HCT116 (cell line): ENCODE measurements around the gene FBXO5. TPM values are rescaled to one million over a fixed set of nuclear protein-coding genes. Genes with fewer than 3 reads are reported as not detected.

ENCODE experiments used
- ATAC-seq: fragments of 200-7000 bp; cut with Tn5 transposase; 2 replicates; pipeline ENCODE4 v1.9.1; 2020; ENCODE audit warnings: mild to moderate bottlenecking, moderate library complexity
- BruUV-seq: library from RNA; stranded (reverse); fragments of 400-500 nt; replicated peaks from 2 replicates; lab custom pipeline; 2021; lab: Mats Ljungman, UMichigan
- CTCF ChIA-PET: fragments of 300-600 bp; sonication (Branson Sonifier 250); formaldehyde crosslinking; loops from one replicate; lab custom pipeline; 2021; ENCODE audit warnings: antibody characterized with exemption; lab: Charles Lee
- POLR2A ChIA-PET: fragments of 300-600, 350-600 bp; sonication (Branson Sonifier 250); formaldehyde crosslinking; loops from one replicate; lab custom pipeline; 2021; ENCODE audit warnings: antibody characterized with exemption; lab: Charles Lee
- RAD21 ChIA-PET, 2 experiments: fragments of 300-600 bp; sonication (Branson Sonifier 250); formaldehyde crosslinking; loops; one replicate each; lab custom pipeline; 2023; ENCODE audit warnings: low total read pairs in 2 of 2; ENCODE audit not compliant: uncharacterized antibody in 2 of 2, unreplicated experiment in 2 of 2, low non-redundant PET in 1 of 2; lab: Charles Lee
- DNase-seq: peaks from one replicate; pipeline ENCODE4 v3.0.0-alpha.2; 2010; ENCODE audit warnings: low read depth, low spot score
- H2AFZ ChIP-seq: fragments of 200-600 bp; shearing (Covaris generic), sonication (generic); 2 replicates; pipeline ENCODE4 v1.6.1; 2017; ENCODE audit warnings: low read depth, mixed run types, mixed read lengths, antibody characterized with exemption, low read length; ENCODE audit not compliant: poor library complexity, severe bottlenecking
- H3K27ac ChIP-seq: 2 replicates; pipeline ENCODE4 v1.5.1; 2012; ENCODE audit warnings: low read depth, low read length
- H3K27me3 ChIP-seq: fragments of 200-600 bp; sonication (generic); 2 replicates; pipeline ENCODE4 v1.6.1; 2016; ENCODE audit warnings: mixed run types, low read length, mixed read lengths; ENCODE audit not compliant: insufficient read depth
- H3K36me3 ChIP-seq, 2 experiments: fragments of 200-500 bp in 1 of 2; fragments of 200-600 bp in 1 of 2; sonication (Bioruptor generic) in 1 of 2; sonication (generic) in 1 of 2; 2 replicates each; pipeline versions ENCODE4 v1.5.1 to v1.6.1; 2014 to 2016; ENCODE audit warnings: low read length in 2 of 2, inconsistent platforms in 1 of 2, mixed read lengths in 1 of 2, mixed run types in 1 of 2; ENCODE audit not compliant: insufficient read depth in 2 of 2, control insufficient read depth in 1 of 2
- H3K4me1 ChIP-seq, 2 experiments: fragments of 200-600 bp in 1 of 2; sonication (generic) in 1 of 2; 2 replicates each; pipeline versions ENCODE4 v1.5.1 to v1.6.1; 2012 to 2017; ENCODE audit warnings: low read length in 2 of 2, inconsistent platforms in 1 of 2, mild to moderate bottlenecking in 1 of 2, mixed read lengths in 1 of 2, mixed run types in 1 of 2, moderate library complexity in 1 of 2; ENCODE audit not compliant: insufficient read depth in 2 of 2, control insufficient read depth in 1 of 2
- H3K4me2 ChIP-seq: fragments of 200-600 bp; sonication (generic); 2 replicates; pipeline ENCODE4 v1.6.1; 2017; ENCODE audit warnings: mixed run types, low read length, mixed read lengths
- H3K4me3 ChIP-seq, 2 experiments: fragments of 200-600 bp in 1 of 2; sonication (generic) in 1 of 2; replicated peaks in 1 of 2; 2 replicates each; pipeline ENCODE4 v1.5.1; 2011 to 2016; ENCODE audit warnings: low read length in 2 of 2, control low read depth in 1 of 2, low read depth in 1 of 2, mild to moderate bottlenecking in 1 of 2, mixed read lengths in 1 of 2, mixed run types in 1 of 2
- H3K79me2 ChIP-seq: fragments of 200-600 bp; sonication (generic); 2 replicates; pipeline ENCODE4 v1.6.1; 2017; ENCODE audit warnings: mild to moderate bottlenecking, mixed run types, low read length, moderate library complexity, mixed read lengths; ENCODE audit not compliant: insufficient read depth
- H3K9ac ChIP-seq: fragments of 200-600 bp; sonication (generic); 2 replicates; pipeline ENCODE4 v1.6.1; 2016; ENCODE audit warnings: low read length, mixed read lengths
- H3K9me2 ChIP-seq: fragments of 200-600 bp; sonication (generic), shearing (Covaris generic); 2 replicates; pipeline ENCODE4 v1.6.1; 2017; ENCODE audit warnings: mixed run types, mild to moderate bottlenecking, moderate library complexity; ENCODE audit not compliant: insufficient read depth
- H3K9me3 ChIP-seq, 2 experiments: fragments of 200-500 bp in 1 of 2; fragments of 200-600 bp in 1 of 2; sonication (Bioruptor generic) in 1 of 2; sonication (generic) in 1 of 2; 2 replicates each; pipeline ENCODE4 v1.6.1; 2014 to 2017; ENCODE audit warnings: low read length in 2 of 2, mixed read lengths in 2 of 2, inconsistent platforms in 1 of 2, low read depth in 1 of 2, mild to moderate bottlenecking in 1 of 2, mixed run types in 1 of 2, moderate library complexity in 1 of 2; ENCODE audit not compliant: control insufficient read depth in 1 of 2, insufficient read depth in 1 of 2
- H4K20me1 ChIP-seq: fragments of 200-600 bp; sonication (generic), shearing (Covaris generic); 2 replicates; pipeline ENCODE4 v1.6.1; 2017; ENCODE audit warnings: mixed run types, mild to moderate bottlenecking, moderate library complexity; ENCODE audit not compliant: insufficient read depth
- CEBPB ChIP-seq: IDR thresholded peaks from 2 replicates; pipeline ENCODE4 v1.6.1; 2012; ENCODE audit warnings: low read depth
- EGR1 ChIP-seq: IDR thresholded peaks from 2 replicates; pipeline ENCODE4 v1.6.1; 2012; ENCODE audit warnings: low read depth
- ELF1 ChIP-seq: IDR thresholded peaks from 2 replicates; pipeline ENCODE4 v1.6.1; 2012; ENCODE audit warnings: low read depth, borderline replicate concordance
- EZH2phosphoT487 ChIP-seq: fragments of 200-600 bp; IDR thresholded peaks from 2 replicates; pipeline ENCODE4 v1.6.1; 2018; ENCODE audit warnings: antibody characterized with exemption, borderline replicate concordance
- JUND ChIP-seq: IDR thresholded peaks from 2 replicates; pipeline ENCODE4 v1.6.1; 2012
- POLR2A ChIP-seq: IDR thresholded peaks from 2 replicates; pipeline ENCODE4 v1.7.0; 2011; ENCODE audit warnings: borderline replicate concordance; ENCODE audit not compliant: insufficient read depth, insufficient read length; ENCODE audit errors: extremely low read depth
- POLR2AphosphoS5 ChIP-seq: IDR thresholded peaks from 2 replicates; pipeline ENCODE4 v1.6.1; 2011; ENCODE audit warnings: mild to moderate bottlenecking, low read depth, low read length, moderate library complexity
- SRF ChIP-seq: IDR thresholded peaks from 2 replicates; pipeline ENCODE4 v1.6.1; 2012; ENCODE audit warnings: low read depth
- intact Hi-C: fragments of 100-400 bp; cut with micrococcal nuclease; formaldehyde crosslinking; loops from 2 replicates; pipeline ENCODE4 v1.10.0; 2022
- total RNA-seq: library from RNA; stranded (reverse); gene quantifications from one replicate; pipeline ENCODE4 v1.2.1, GENCODE V29; 2021; ENCODE audit not compliant: unreplicated experiment
- TF ChIP-seq, protein P1 (sequence below), 3 experiments: fragments of 200-600 bp in 1 of 3; sonication (generic) in 1 of 3; IDR thresholded peaks in 2 of 3; conservative IDR thresholded peaks in 1 of 3; 2 replicates each; pipeline ENCODE4 v1.5.1; 2012 to 2017; ENCODE audit warnings: low read depth in 2 of 3, low read length in 2 of 3, antibody characterized with exemption in 1 of 3, borderline replicate concordance in 1 of 3, control low read depth in 1 of 3, mild to moderate bottlenecking in 1 of 3, mixed read lengths in 1 of 3, mixed run types in 1 of 3, moderate library complexity in 1 of 3; ENCODE audit not compliant: insufficient read depth in 1 of 3
- TF ChIP-seq, protein P2 (sequence below): IDR thresholded peaks from 2 replicates; pipeline ENCODE4 v1.6.1; 2011; ENCODE audit warnings: mild to moderate bottlenecking, low read length, moderate library complexity; ENCODE audit not compliant: insufficient replicate concordance; ENCODE audit errors: extremely low read depth
- TF ChIP-seq, protein P3 (sequence below): IDR thresholded peaks from 2 replicates; pipeline ENCODE4 v1.6.1; 2012; ENCODE audit warnings: low read depth

FBXO5 gene
- total RNA-seq, 1 experiment from 2014 or later, result 38.9 TPM

DNA sequence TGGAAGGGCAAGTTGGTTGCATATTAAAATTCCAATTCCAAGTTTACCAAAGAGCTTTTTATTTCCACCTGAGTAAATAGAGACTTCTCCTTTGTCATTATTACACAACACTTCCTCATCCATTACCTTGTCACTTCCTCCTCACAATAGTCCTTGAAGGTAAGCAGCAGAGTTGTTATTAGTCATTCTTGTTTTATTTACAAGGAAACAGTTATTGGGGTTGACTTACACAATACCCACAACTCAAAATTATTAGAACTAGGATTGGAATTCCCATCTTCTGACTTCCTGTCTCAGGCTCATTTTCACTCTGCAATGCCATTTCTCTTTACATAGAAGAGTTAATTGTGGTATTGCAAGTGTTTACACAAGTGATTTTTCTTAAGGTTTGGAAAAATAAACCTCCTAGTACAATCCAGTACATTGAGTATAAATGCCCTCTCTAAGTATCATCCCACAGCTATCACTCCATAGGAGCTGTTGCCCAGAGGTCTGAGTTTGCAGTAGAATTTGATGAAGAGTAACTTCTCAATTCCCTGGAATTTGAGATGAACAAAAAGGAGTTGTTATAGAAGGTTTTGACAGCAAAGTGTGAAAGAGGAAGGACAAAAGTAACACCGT lies 48.6 kb upstream of the FBXO5 start:
- H3K9me2 ChIP-seq, result no peaks in the 10 kb centered on the region
- no peaks in the 10 kb centered on the region for H3K9me3 ChIP-seq
- no peak overlapping the region for H3K27ac ChIP-seq
- no peaks in the 10 kb centered on the region for H3K27me3 ChIP-seq
- no peak for ATAC-seq
- H2AFZ ChIP-seq, result no peak overlapping the region
- no peak overlapping the region for H3K9ac ChIP-seq
- ChIA-PET CTCF (interaction anchor here (1.0 to 2.2 kb wide), 7 partner anchors 10 to 1013 kb away, joined by 4 to 13 read pairs (median 4); no protein-coding TSS in a partner anchor), POLR2A (no interaction called here)
- H3K4me3 ChIP-seq, result no peak overlapping the region
- intact Hi-C loops, result loop anchor here (5.0 kb wide), 3 partner anchors 481 to 916 kb away; no protein-coding TSS in a partner anchor
- no peak overlapping the region for H3K4me2 ChIP-seq
- no peaks in the 10 kb centered on the region for H3K4me1 ChIP-seq
- no peaks in the 10 kb centered on the region for H3K79me2 ChIP-seq
- TF ChIP-seq, protein P1, sequence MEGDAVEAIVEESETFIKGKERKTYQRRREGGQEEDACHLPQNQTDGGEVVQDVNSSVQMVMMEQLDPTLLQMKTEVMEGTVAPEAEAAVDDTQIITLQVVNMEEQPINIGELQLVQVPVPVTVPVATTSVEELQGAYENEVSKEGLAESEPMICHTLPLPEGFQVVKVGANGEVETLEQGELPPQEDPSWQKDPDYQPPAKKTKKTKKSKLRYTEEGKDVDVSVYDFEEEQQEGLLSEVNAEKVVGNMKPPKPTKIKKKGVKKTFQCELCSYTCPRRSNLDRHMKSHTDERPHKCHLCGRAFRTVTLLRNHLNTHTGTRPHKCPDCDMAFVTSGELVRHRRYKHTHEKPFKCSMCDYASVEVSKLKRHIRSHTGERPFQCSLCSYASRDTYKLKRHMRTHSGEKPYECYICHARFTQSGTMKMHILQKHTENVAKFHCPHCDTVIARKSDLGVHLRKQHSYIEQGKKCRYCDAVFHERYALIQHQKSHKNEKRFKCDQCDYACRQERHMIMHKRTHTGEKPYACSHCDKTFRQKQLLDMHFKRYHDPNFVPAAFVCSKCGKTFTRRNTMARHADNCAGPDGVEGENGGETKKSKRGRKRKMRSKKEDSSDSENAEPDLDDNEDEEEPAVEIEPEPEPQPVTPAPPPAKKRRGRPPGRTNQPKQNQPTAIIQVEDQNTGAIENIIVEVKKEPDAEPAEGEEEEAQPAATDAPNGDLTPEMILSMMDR (IDR thresholded peaks at IDR 0.05 in 2 of 3, conservative IDR thresholded peaks at IDR 0.05 in 1 of 3; ENCODE audit: borderline replicate concordance in 1 of 3, insufficient read depth in 1 of 3, low read depth in 2 of 3, low read length in 2 of 3), result no peak
- no peak for TF ChIP-seq POLR2A
- TF ChIP-seq EGR1, result no peak
- no peak for TF ChIP-seq CEBPB
- TF ChIP-seq ELF1, result no peak
- TF ChIP-seq POLR2AphosphoS5, result no peak
- TF ChIP-seq, protein P2, sequence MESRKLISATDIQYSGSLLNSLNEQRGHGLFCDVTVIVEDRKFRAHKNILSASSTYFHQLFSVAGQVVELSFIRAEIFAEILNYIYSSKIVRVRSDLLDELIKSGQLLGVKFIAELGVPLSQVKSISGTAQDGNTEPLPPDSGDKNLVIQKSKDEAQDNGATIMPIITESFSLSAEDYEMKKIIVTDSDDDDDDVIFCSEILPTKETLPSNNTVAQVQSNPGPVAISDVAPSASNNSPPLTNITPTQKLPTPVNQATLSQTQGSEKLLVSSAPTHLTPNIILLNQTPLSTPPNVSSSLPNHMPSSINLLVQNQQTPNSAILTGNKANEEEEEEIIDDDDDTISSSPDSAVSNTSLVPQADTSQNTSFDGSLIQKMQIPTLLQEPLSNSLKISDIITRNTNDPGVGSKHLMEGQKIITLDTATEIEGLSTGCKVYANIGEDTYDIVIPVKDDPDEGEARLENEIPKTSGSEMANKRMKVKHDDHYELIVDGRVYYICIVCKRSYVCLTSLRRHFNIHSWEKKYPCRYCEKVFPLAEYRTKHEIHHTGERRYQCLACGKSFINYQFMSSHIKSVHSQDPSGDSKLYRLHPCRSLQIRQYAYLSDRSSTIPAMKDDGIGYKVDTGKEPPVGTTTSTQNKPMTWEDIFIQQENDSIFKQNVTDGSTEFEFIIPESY, result no peak
- TF ChIP-seq EZH2phosphoT487, result no peak
- no peak for TF ChIP-seq SRF
- TF ChIP-seq, protein P3, sequence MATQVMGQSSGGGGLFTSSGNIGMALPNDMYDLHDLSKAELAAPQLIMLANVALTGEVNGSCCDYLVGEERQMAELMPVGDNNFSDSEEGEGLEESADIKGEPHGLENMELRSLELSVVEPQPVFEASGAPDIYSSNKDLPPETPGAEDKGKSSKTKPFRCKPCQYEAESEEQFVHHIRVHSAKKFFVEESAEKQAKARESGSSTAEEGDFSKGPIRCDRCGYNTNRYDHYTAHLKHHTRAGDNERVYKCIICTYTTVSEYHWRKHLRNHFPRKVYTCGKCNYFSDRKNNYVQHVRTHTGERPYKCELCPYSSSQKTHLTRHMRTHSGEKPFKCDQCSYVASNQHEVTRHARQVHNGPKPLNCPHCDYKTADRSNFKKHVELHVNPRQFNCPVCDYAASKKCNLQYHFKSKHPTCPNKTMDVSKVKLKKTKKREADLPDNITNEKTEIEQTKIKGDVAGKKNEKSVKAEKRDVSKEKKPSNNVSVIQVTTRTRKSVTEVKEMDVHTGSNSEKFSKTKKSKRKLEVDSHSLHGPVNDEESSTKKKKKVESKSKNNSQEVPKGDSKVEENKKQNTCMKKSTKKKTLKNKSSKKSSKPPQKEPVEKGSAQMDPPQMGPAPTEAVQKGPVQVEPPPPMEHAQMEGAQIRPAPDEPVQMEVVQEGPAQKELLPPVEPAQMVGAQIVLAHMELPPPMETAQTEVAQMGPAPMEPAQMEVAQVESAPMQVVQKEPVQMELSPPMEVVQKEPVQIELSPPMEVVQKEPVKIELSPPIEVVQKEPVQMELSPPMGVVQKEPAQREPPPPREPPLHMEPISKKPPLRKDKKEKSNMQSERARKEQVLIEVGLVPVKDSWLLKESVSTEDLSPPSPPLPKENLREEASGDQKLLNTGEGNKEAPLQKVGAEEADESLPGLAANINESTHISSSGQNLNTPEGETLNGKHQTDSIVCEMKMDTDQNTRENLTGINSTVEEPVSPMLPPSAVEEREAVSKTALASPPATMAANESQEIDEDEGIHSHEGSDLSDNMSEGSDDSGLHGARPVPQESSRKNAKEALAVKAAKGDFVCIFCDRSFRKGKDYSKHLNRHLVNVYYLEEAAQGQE, result no peak
- no peak for TF ChIP-seq JUND
- TF ChIP-seq, all 23 proteins: peak for 0
- RAD21 ChIA-PET, result no interaction called here
- Histone ChIP-seq H3K36me3 (no peaks in the 10 kb centered on the region), H4K20me1 (no peaks in the 10 kb centered on the region)
- no TSS peak for BruUV-seq
- no peak for DNase-seq
